HG03095 (cell line): Measurements from ENCODE around the gene CTNNBL1.
"Not testable (repeated sequence)": the region's sequence is repeated elsewhere in the genome, so short reads cannot be mapped to it uniquely, and the experiment has no call there.

Experiments
- ATAC-seq: cut with Tn5 transposase; IDR thresholded peaks from one replicate; pipeline ENCODE4 v1.9.1; 2021; ENCODE audit warnings: moderate library complexity; ENCODE audit not compliant: unreplicated experiment

Gene CTNNBL1

GRCh38 chr20:37693635-37694626 is at the start of gene CTNNBL1:
Gene CTNNBL1, plus strand, starts transcription at chr20:37694030. Its CDS starts 93 bp downstream, at chr20:37694123.
- peak; percentile 70 for ATAC-seq

DNA sequence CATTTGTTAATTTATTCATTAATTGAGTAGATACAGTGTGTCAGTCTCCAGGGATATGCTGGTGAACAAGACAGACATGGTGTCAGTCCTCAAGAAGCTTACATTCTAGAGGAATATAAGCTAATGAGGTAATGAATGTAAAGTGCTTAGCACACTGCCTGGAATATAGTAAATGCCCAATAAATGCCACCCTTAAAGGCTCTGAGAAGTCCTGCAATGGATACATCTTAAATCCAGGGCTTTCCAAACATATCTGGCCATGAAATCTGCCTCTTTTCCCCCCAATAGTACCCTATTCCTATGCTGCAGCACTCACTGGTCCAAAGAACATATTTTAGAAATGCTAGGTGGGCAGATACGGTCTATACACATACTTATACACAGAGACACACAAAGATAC is 49.2 kb upstream of the CTNNBL1 start:
- no peak for ATAC-seq

DNA sequence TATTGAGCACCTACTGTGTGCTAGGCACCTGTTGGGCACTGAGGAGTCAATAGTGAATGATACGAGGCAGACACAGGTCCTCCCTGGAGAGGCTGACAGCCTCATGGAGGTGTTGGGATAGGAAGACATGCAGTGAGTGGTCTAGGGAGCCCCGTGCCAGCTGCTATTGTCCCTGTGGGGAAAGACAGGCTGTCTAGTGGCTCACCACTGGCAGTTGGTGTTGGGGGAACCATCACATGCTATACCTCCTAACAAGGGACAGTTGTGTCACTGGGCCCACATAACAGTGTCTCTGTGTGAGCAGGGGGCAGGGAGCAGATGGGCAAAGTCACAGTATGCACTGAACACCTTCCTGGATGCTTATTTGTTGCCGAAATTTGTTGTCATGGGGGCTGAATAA is 45.9 kb upstream of the CTNNBL1 start:
- ATAC-seq = no peak

DNA sequence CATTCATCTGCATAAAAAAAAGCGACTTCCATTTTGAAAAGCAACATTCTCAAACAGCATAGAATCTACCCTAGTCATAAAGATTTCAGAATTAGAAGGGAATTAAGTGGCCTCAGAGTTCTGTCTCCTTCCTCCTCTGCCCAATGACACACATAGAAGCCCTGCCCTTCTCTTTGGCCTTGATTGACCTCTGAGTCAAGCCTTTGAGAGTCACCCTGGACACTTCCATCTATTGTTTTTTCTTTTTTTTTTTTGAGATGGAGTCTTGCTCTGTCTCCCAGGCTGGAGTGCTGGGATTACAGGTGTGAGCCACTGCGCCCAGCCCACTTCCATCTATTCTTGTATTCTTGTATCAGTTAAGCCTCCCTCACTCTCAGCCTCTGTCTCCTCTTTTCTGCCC is 44.8 kb upstream of the CTNNBL1 start:
- ATAC-seq = no peak

GRCh38 chr20:37649676-37650370 is 44.0 kb upstream of the CTNNBL1 start:
- no peak for ATAC-seq

DNA sequence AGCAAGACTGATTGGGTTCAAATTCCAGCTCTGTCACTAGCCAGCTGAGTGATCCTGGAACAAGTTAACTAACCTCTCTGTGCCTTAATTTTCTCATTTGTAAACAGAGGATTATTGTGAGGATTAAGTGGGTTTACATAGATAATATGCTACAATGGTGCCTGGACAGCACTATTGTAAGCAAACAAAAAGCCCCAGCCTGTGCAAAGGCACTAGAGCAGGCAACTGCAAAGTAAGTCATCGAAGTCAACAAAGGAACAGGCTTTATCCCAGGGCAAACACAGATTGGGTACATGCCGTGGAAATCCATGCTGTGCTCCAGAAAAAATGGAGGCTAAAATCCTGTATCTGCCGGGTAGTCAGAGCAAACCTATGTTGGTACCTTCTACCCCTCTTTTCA is 43.2 kb upstream of the CTNNBL1 start:
- no peak for ATAC-seq

DNA sequence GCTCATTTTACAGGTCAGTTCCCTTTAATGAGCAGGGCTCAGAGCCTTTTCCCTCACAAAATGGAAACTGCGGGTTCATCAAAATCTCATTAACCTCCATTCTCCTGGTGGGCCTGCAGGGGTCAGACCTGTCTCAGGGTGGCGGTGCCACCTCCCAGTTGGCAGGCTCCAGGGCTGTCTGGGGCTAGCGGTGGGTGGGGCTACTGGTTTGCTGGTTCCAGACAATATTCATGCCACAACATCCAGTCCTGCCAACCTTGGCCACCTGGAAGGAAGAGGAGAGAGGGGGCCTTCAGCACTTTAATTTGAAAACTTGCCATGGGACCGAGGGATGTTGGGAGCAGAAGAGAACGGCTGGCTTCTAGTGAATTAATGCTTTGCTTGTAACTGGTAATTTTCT is 41.9 kb upstream of the CTNNBL1 start:
- no peak for ATAC-seq

DNA sequence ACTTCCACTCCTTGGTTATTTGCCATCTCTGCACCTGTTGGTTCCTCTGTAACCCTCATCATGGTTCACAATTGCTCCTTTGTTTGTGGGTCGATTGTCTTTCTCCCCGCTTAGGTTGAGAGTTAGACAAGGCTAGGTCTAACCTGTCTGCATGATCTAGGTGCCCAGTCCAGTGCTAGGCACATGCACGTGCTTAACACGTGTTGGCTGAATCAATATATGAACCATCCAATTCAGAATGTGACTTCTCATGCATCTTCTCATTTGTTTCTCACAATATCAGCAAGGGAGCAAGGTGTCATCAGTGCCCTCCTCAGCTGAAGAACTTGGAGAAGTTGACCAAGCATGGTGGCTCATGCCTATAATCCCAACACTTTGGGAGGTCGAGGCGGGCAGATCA is 36.9 kb upstream of the CTNNBL1 start:
- ATAC-seq = no peak

GRCh38 chr20:37657924-37658804 is 35.7 kb upstream of the CTNNBL1 start:
- ATAC-seq = no peak

DNA sequence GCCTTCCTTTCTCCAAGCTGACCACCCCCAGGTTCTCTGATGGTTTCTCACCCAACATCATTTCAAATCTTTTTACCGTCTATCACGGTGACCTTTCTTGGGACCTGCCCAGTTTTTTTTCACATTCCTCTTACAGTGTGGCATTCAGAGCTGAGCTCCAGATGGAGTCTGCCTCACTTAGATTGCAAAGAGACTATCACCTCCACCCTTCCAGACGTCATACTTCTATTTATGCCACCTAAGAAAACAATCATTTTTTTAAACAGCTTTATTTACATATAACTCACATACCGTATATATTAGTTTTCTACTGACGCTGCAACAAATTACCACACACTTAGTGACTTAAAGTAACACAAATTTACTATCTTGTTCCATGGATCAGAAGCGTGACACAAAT is 32.3 kb upstream of the CTNNBL1 start:
- no peak for ATAC-seq

DNA sequence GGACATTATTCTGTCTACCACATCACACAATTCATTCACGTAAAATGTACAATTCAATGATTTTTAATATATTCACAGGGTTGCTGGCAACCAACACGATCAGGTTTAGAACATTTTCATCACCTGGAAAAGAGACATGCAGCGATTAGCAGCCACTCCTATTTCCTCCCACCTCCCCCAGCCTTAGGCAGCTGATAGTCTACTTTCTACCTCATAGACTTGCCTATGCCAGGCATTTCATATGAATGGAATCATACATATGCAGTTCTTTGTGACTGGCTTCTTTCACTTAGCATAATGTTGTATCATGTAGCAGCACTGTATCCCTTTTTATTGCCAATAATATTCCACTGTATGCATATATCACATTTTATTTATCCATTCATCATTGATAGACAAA is 31.5 kb upstream of the CTNNBL1 start:
- no peak for ATAC-seq

GRCh38 chr20:37664595-37664994 is 29.2 kb upstream of the CTNNBL1 start:
- ATAC-seq = not testable (repeated sequence)

- no peak for ATAC-seq
These were observed 25.7 kb upstream of the CTNNBL1 start for GRCh38 chr20:37668166-37668565.

DNA sequence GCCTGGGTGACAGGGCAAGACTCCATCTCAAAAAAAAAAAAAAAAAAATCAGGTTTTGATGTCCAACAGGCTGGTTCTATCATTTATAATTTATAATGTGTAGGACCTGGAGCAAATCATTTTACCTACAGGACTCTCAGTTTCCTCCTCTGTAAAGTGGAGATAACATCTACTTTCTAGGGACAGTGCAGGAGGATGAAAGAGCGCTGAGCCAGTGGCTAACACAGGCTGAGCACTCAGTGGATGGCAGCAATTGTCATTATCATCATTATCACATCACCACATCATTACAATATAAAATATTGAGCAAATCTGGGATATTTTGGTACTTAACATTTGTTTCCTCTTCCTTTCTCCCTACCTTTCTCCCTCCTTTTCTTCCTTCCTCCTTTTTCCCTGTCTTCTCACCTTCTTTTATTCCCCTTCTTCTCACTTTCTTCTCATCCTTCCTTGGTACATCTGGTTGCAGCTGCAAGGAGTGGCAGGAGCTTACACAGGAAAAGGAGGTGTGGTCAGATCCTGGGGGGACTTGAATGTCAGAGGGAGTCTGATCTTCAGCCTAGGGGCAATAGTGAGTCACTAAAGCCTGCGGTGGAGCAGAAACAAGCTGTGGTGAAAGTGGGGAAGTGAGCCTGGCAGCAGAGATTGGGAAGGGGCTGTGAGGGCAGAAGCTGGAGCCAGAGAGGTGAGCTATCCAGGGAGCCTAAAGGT is 24.6 kb upstream of the CTNNBL1 start:
- no peak for ATAC-seq

DNA sequence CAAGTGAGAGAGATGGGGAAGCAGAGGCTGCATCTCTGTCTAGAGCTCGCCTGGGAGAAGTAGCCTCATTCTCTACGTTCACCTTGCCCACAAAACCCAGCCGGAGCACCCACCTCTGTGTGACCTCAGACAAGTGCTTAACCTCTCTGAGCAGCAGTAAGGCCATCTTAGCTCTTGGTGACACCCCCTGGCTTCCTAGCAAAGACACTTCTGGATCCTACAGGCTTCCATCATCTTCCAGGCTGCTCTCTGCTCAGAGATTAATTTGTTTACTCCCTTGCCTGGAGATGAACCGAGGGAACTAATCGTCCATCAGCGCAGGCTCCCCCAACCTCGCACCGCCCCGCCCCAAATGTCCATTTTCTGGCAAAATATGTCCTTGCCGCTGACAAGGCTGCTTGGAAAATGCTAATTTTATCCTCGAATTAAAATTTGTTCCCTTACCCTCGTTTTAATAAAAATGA is 24.0 kb upstream of the CTNNBL1 start:
- no peak for ATAC-seq

- ATAC-seq = no peak
These were observed 23.5 kb upstream of the CTNNBL1 start for GRCh38 chr20:37670351-37670791.

- no peak for ATAC-seq
These were observed 21.7 kb upstream of the CTNNBL1 start for GRCh38 chr20:37672143-37672542.

GRCh38 chr20:37673444-37673843 is 20.4 kb upstream of the CTNNBL1 start:
- ATAC-seq = no peak

DNA sequence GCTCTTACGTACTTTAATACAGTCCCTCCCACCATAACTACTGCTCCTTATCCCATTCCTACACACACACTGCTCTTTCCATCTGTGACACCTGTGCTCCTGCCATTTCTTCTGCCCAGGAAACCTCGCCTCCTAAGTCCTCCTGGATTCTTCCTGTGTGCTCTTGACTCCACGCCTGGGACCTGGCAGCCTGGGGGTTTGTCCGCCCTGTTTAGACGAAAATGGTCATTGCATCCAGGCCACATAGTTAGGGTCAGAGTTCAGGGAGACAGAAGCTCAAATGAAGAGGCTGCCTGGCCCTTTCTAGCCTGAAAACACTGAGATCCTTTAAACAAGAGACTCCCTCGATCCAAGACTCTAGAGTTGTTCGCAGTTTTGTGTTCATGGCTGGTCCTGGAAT is 17.4 kb upstream of the CTNNBL1 start:
- ATAC-seq = no peak
